GM12878 (cell line): Measurements from ENCODE around the gene RAB10. TPM values are rescaled to one million over a fixed set of nuclear protein-coding genes. Genes with fewer than 3 reads are reported as not detected.

Experiments
- ATAC-seq: fragments of 200-7000 bp; cut with Tn5 transposase; 3 replicates; pipeline ENCODE4 v1.9.1; 2020; ENCODE audit warnings: mild to moderate bottlenecking, moderate library complexity
- BruUV-seq: library from RNA; stranded (reverse); fragments of 400-500 nt; replicated peaks from 2 replicates; lab custom pipeline; 2021; lab: Mats Ljungman, UMichigan
- CTCF ChIA-PET: fragments of 300-600 bp; sonication (Branson Sonifier 250); formaldehyde crosslinking; extraction: SDS; loops from one replicate; lab custom pipeline; 2021; ENCODE audit warnings: inconsistent platforms; lab: Yijun Ruan, JAX
- POLR2A ChIA-PET: fragments of 350-600 bp; formaldehyde crosslinking; extraction: SDS; loops from one replicate; lab custom pipeline; 2021; ENCODE audit warnings: inconsistent platforms; lab: Charles Lee
- RAD21 ChIA-PET: fragments of 300-600 bp; sonication (Branson Sonifier 250); formaldehyde crosslinking; loops from one replicate; lab custom pipeline; 2023; ENCODE audit warnings: antibody characterized with exemption; ENCODE audit not compliant: unreplicated experiment; lab: Charles Lee
- SMC1A ChIA-PET: fragments of 300-600 bp; sonication (Branson Sonifier 250); formaldehyde crosslinking; loops from one replicate; lab custom pipeline; 2023; ENCODE audit not compliant: unreplicated experiment, uncharacterized antibody; lab: Charles Lee
- DNase-seq: peaks from one replicate; pipeline ENCODE4 v3.0.0-alpha.2; 2011; ENCODE audit warnings: low read depth, low spot score
- FAIRE-seq: peaks from 3 replicates; lab custom pipeline; 2011; peaks lifted over from hg19 to GRCh38; lab: Jason Lieb, UNC
- H2AFZ ChIP-seq: 2 replicates; pipeline ENCODE4 v1.6.0; 2011; ENCODE audit warnings: low read depth, low read length, control low read depth; ENCODE audit not compliant: control insufficient read depth
- H3K27ac ChIP-seq: 2 replicates; pipeline ENCODE4 v1.5.1; 2011; ENCODE audit warnings: control low read depth; ENCODE audit not compliant: control insufficient read depth, insufficient read depth
- H3K27me3 ChIP-seq, 2 experiments: replicated peaks in 1 of 2; 2 replicates each; pipeline versions ENCODE4 v1.6.0 to v1.6.1; 2011; ENCODE audit warnings: low read length in 1 of 2; ENCODE audit not compliant: control insufficient read depth in 2 of 2, insufficient read depth in 2 of 2
- H3K36me3 ChIP-seq, 2 experiments: 2 replicates each; pipeline ENCODE4 v1.5.1; 2011; ENCODE audit warnings: low read length in 1 of 2; ENCODE audit not compliant: control insufficient read depth in 2 of 2, insufficient read depth in 2 of 2
- H3K4me1 ChIP-seq: 2 replicates; pipeline ENCODE4 v1.6.1; 2011; ENCODE audit warnings: mild to moderate bottlenecking, low read length, moderate library complexity, mixed read lengths; ENCODE audit not compliant: control insufficient read depth, insufficient read depth
- H3K4me2 ChIP-seq: 2 replicates; pipeline ENCODE4 v1.6.0; 2011; ENCODE audit warnings: control low read depth; ENCODE audit not compliant: control insufficient read depth, insufficient read depth
- H3K4me3 ChIP-seq: fragments of 200-600 bp; sonication (generic); 2 replicates; pipeline ENCODE4 v1.5.1; 2016
- H3K79me2 ChIP-seq: 2 replicates; pipeline ENCODE4 v1.6.0; 2011; ENCODE audit warnings: low read length; ENCODE audit not compliant: control insufficient read depth, insufficient read depth
- H3K9ac ChIP-seq: 2 replicates; pipeline ENCODE4 v1.8.0; 2011; ENCODE audit warnings: low read length, control low read depth, mixed read lengths; ENCODE audit not compliant: control insufficient read depth, insufficient read depth
- H3K9me3 ChIP-seq: replicated peaks from 3 replicates; pipeline ENCODE4 v1.5.1; 2011; ENCODE audit warnings: mild to moderate bottlenecking, low read length; ENCODE audit not compliant: control insufficient read depth, insufficient read depth
- H4K20me1 ChIP-seq: 2 replicates; pipeline ENCODE4 v1.6.0; 2011; ENCODE audit not compliant: control insufficient read depth, insufficient read depth
- BCL3 ChIP-seq: IDR thresholded peaks from 2 replicates; pipeline ENCODE4 v1.6.1; 2011; ENCODE audit warnings: borderline replicate concordance, low read depth, mild to moderate bottlenecking, moderate library complexity, low read length; ENCODE audit not compliant: insufficient read depth, poor library complexity, severe bottlenecking
- CBFB ChIP-seq: IDR thresholded peaks from 2 replicates; pipeline ENCODE4 v1.6.1; 2016; ENCODE audit warnings: antibody characterized with exemption, low read depth
- PKNOX1 ChIP-seq: fragments of 450-650 bp; IDR thresholded peaks from 2 replicates; pipeline ENCODE4 v1.6.1; 2016; ENCODE audit warnings: mild to moderate bottlenecking
- RBBP5 ChIP-seq: fragments of 200-600 bp; sonication (generic); conservative IDR thresholded peaks from 2 replicates; pipeline ENCODE4 v1.6.1; 2016
- RELA ChIP-seq: fragments of 450-650 bp; IDR thresholded peaks from 2 replicates; pipeline ENCODE4 v1.8.0; 2014; ENCODE audit warnings: borderline replicate concordance; ENCODE audit not compliant: partially characterized antibody
- WGBS: methylation state at CpG from one replicate; pipeline ENCODE4 v1.1.6; 2016; ENCODE audit warnings: low lambda C conversion rate; ENCODE audit not compliant: insufficient replicate concordance, insufficient coverage; ENCODE audit errors: missing lambda C conversion rate; 5-methylcytosine and 5-hydroxymethylcytosine counted together
- in situ Hi-C: fragments of 300-500 bp; cut with MboI; formaldehyde crosslinking; loops from 9 replicates; pipeline ENCODE4 v1.14.3; 2018; ENCODE audit warnings: mixed read lengths
- intact Hi-C: fragments of 100-400 bp; cut with micrococcal nuclease; formaldehyde crosslinking; loops from one replicate; pipeline ENCODE4 v1.14.2; 2022; ENCODE audit not compliant: unreplicated experiment
- polyA plus RNA-seq, 11 experiments: library from polyadenylated mRNA; depleted of rRNA in 4 of 11; unstranded in 6 of 11; stranded (reverse) in 5 of 11; fragments of >200 nt; fragmentation: Nextera tagmentation in 4 of 11; fragmentation: Illumina TruSeq in 1 of 11; extraction: Ambion mirVana in 4 of 11; extraction: Trizol in 1 of 11; gene quantifications; 1 replicate in 1 of 11; 2 replicates in 10 of 11; pipeline versions ENCODE4 v1.2.1 to v1.2.3, GENCODE V29; 2011 to 2016; ENCODE audit warnings: inconsistent platforms in 2 of 11, missing spikeins in 2 of 11, low read depth in 1 of 11
- total RNA-seq, 4 experiments: library from RNA; depleted of rRNA in 3 of 4; stranded (reverse); fragments of >200 nt in 3 of 4; fragmentation: Illumina TruSeq in 1 of 4; extraction: Trizol in 1 of 4; gene quantifications; 2 replicates each; pipeline versions ENCODE4 v1.2.1 to v1.2.3, GENCODE V29; 2013 to 2021

The RAB10 gene
- total and polyA plus RNA-seq, 10 of the 15 experiments (the other 5 are each of a cell fraction or from before 2014, with no cell fraction given) = 13.3 to 109 (median 82.0) TPM

GRCh38 chr2:26099933-26100332 is 66.0 kb downstream of the RAB10 start:
- RAD21 ChIA-PET = no interaction called here
- H2AFZ ChIP-seq = no peak overlapping the region
- H3K79me2 ChIP-seq = peaks cover 30% of the 10 kb centered on the region
- CTCF ChIA-PET = interaction anchor here (1.0 kb wide), 1 partner anchor 16 kb away, joined by 3 read pairs; no protein-coding TSS in a partner anchor
- DNase-seq (no peak), FAIRE-seq (no peak), ATAC-seq (no peak)
- H3K4me2 ChIP-seq = no peak overlapping the region
- in situ Hi-C loops (no loop called here), intact Hi-C loops (no loop called here)
- no peaks in the 10 kb centered on the region for H3K9me3 ChIP-seq
- 100% methylated on average over 1 of the region's 1 CpG for WGBS
- no peak overlapping the region for H3K9ac ChIP-seq
- BruUV-seq = no TSS peak
- H3K27me3 ChIP-seq = no peaks in the 10 kb centered on the region
- H4K20me1 ChIP-seq = peaks cover 3% of the 10 kb centered on the region; the same call in 1 of the 2 replicates
- no peak for TF ChIP-seq PKNOX1
- TF ChIP-seq CBFB = no peak
- TF ChIP-seq RBBP5 = no peak
- no peak for TF ChIP-seq RELA
- TF ChIP-seq BCL3 = no peak
- no peak overlapping the region for H3K27ac ChIP-seq
- H3K4me1 ChIP-seq = no peaks in the 10 kb centered on the region
- POLR2A ChIA-PET = interaction anchor here (0.8 kb wide), 1 partner anchor 246 kb away, joined by 7 read pairs; no protein-coding TSS in a partner anchor
- H3K4me3 ChIP-seq = no peak overlapping the region
- H3K36me3 ChIP-seq = peaks cover 10 to 20% of the 10 kb centered on the region in 2 experiments; a peak in 3 of 4 replicates
- SMC1A ChIA-PET = interaction anchor here (0.9 kb wide), 1 partner anchor 14 kb away, joined by 3 read pairs; no protein-coding TSS in a partner anchor
